SK-N-SH (cell line): ENCODE results near the gene USP25. TPM values are rescaled to one million over a fixed set of nuclear protein-coding genes. Genes with fewer than 3 reads are reported as not detected.

Experiments
- CTCF ChIA-PET: fragments of 300-600, 350-600 bp; formaldehyde crosslinking; extraction: SDS; loops from one replicate; lab custom pipeline; 2021; lab: Yijun Ruan, JAX
- POLR2A ChIA-PET: fragments of 350-600 bp; sonication (Branson Sonifier 250); formaldehyde crosslinking; extraction: SDS; loops from one replicate; lab custom pipeline; 2020; ENCODE audit warnings: antibody characterized with exemption, inconsistent platforms; lab: Yijun Ruan, JAX
- DNase-seq: peaks from one replicate; pipeline ENCODE4 v3.0.0; 2012
- H2AFZ ChIP-seq: fragments of 200-600 bp; sonication (generic); 2 replicates; pipeline ENCODE4 v1.8.1; 2016; ENCODE audit warnings: antibody characterized with exemption, mild to moderate bottlenecking, low read depth
- H3F3A ChIP-seq: fragments of 200-600 bp; sonication (generic); replicated peaks from 2 replicates; pipeline ENCODE3; 2016; ENCODE audit warnings: antibody characterized with exemption, mild to moderate bottlenecking; ENCODE audit not compliant: insufficient read depth
- H3K27ac ChIP-seq, 2 experiments: fragments of 200-500 bp in 1 of 2; fragments of 200-600 bp in 1 of 2; sonication (Bioruptor generic) in 1 of 2; sonication (generic), shearing (Covaris generic) in 1 of 2; 2 replicates each; pipeline versions ENCODE4 v1.5.1 to v1.6.1; 2014 to 2016; ENCODE audit warnings: low read depth in 2 of 2, inconsistent platforms in 1 of 2, low read length in 1 of 2, mild to moderate bottlenecking in 1 of 2, mixed read lengths in 1 of 2
- H3K27me3 ChIP-seq: fragments of 200-600 bp; sonication (generic), shearing (Covaris generic); 2 replicates; pipeline ENCODE4 v1.6.1; 2016; ENCODE audit warnings: mixed run types; ENCODE audit not compliant: insufficient read depth
- H3K36me3 ChIP-seq, 2 experiments: fragments of 200-500 bp in 1 of 2; fragments of 200-600 bp in 1 of 2; sonication (Bioruptor generic) in 1 of 2; sonication (generic) in 1 of 2; replicated peaks in 1 of 2; 2 replicates each; pipeline versions ENCODE3 to v1.5.1; 2014 to 2016; ENCODE audit warnings: low read length in 1 of 2, mild to moderate bottlenecking in 1 of 2; ENCODE audit not compliant: insufficient read depth in 2 of 2, control insufficient read depth in 1 of 2
- H3K4me1 ChIP-seq, 2 experiments: fragments of 200-500 bp in 1 of 2; fragments of 200-600 bp in 1 of 2; sonication (Bioruptor generic) in 1 of 2; sonication (generic), shearing (Covaris generic) in 1 of 2; 2 replicates each; pipeline versions ENCODE4 v1.5.1 to v1.6.1; 2014 to 2016; ENCODE audit warnings: low read depth in 1 of 2, low read length in 1 of 2, mixed run types in 1 of 2; ENCODE audit not compliant: insufficient read depth in 2 of 2, control insufficient read depth in 1 of 2
- H3K4me2 ChIP-seq: fragments of 200-600 bp; sonication (generic), shearing (Covaris generic); 2 replicates; pipeline ENCODE4 v1.6.1; 2017; ENCODE audit warnings: mixed run types
- H3K4me3 ChIP-seq, 2 experiments: fragments of 200-500 bp in 1 of 2; fragments of 200-600 bp in 1 of 2; sonication (Bioruptor generic) in 1 of 2; sonication (generic), shearing (Covaris generic) in 1 of 2; 2 replicates each; pipeline versions ENCODE4 v1.5.1 to v1.8.1; 2014 to 2016; ENCODE audit warnings: low read depth in 2 of 2, inconsistent platforms in 1 of 2, low read length in 1 of 2, mild to moderate bottlenecking in 1 of 2, mixed read lengths in 1 of 2, moderate library complexity in 1 of 2
- H3K79me2 ChIP-seq: fragments of 200-600 bp; sonication (generic); 2 replicates; pipeline ENCODE4 v1.8.1; 2017; ENCODE audit warnings: mild to moderate bottlenecking; ENCODE audit not compliant: insufficient read depth
- H3K9ac ChIP-seq: fragments of 200-600 bp; sonication (generic); 2 replicates; pipeline ENCODE4 v1.6.1; 2017; ENCODE audit warnings: mixed run types
- H3K9me2 ChIP-seq: fragments of 200-600 bp; sonication (generic); 2 replicates; pipeline ENCODE4 v1.6.1; 2017; ENCODE audit warnings: mixed run types
- H3K9me3 ChIP-seq: fragments of 200-600 bp; sonication (generic); 2 replicates; pipeline ENCODE4 v1.6.1; 2017; ENCODE audit warnings: mixed run types, mild to moderate bottlenecking, moderate library complexity
- H4K20me1 ChIP-seq: fragments of 200-600 bp; sonication (generic); 2 replicates; pipeline ENCODE4 v1.6.1; 2017; ENCODE audit warnings: mild to moderate bottlenecking, mixed run types; ENCODE audit not compliant: insufficient read depth
- CHD2 ChIP-seq: fragments of 150-350 bp; IDR thresholded peaks from 2 replicates; pipeline ENCODE4 v1.6.1; 2018; ENCODE audit warnings: low read length; ENCODE audit not compliant: partially characterized antibody
- ELF1 ChIP-seq: IDR thresholded peaks from 2 replicates; pipeline ENCODE4 v1.4.0; 2012
- EP300 ChIP-seq, 2 experiments: IDR thresholded peaks; 2 replicates each; pipeline versions ENCODE4 v1.4.0 to v1.6.1; 2012; ENCODE audit warnings: borderline replicate concordance in 1 of 2, low read depth in 1 of 2, low read length in 1 of 2
- EZH2phosphoT487 ChIP-seq: fragments of 200-600 bp; sonication (generic); IDR thresholded peaks from 2 replicates; pipeline ENCODE4 v1.6.1; 2017; ENCODE audit warnings: low read depth, mixed run types, mild to moderate bottlenecking, antibody characterized with exemption, moderate library complexity, borderline replicate concordance
- FOSL2 ChIP-seq: IDR thresholded peaks from 2 replicates; pipeline ENCODE4 v1.4.0; 2012; ENCODE audit warnings: low read depth, mild to moderate bottlenecking, moderate library complexity, borderline replicate concordance
- FOXJ3 ChIP-seq: sonication (generic); formaldehyde crosslinking; IDR thresholded peaks from 2 replicates; pipeline ENCODE4 v1.5.1; 2020; ENCODE audit warnings: mild to moderate bottlenecking, missing genetic modification reagents
- GABPA ChIP-seq: IDR thresholded peaks from 2 replicates; pipeline ENCODE4 v1.4.0; 2012; ENCODE audit warnings: low read depth, mild to moderate bottlenecking
- GATA2 ChIP-seq: sonication (generic); formaldehyde crosslinking; IDR thresholded peaks from 2 replicates; pipeline ENCODE4 v1.5.0; 2020; ENCODE audit warnings: mild to moderate bottlenecking, missing genetic modification reagents
- JUND ChIP-seq: IDR thresholded peaks from 2 replicates; pipeline ENCODE4 v1.4.0; 2012
- MXI1 ChIP-seq: IDR thresholded peaks from 2 replicates; pipeline ENCODE4 v1.6.1; 2012; ENCODE audit warnings: mild to moderate bottlenecking, low read depth, low read length, improper control_type of control experiment
- NRF1 ChIP-seq: IDR thresholded peaks from 2 replicates; pipeline ENCODE4 v1.6.1; 2012; ENCODE audit warnings: low read depth, mild to moderate bottlenecking, low read length
- RAD21 ChIP-seq: IDR thresholded peaks from 2 replicates; pipeline ENCODE4 v1.6.1; 2012; ENCODE audit warnings: mild to moderate bottlenecking, low read length
- RCOR1 ChIP-seq: fragments of 150-350 bp; IDR thresholded peaks from 2 replicates; pipeline ENCODE4 v1.6.1; 2017; ENCODE audit warnings: antibody characterized with exemption, low read length
- SMC3 ChIP-seq: IDR thresholded peaks from 2 replicates; pipeline ENCODE4 v1.6.1; 2012; ENCODE audit warnings: low read depth, low read length, improper control_type of control experiment
- USF1 ChIP-seq: IDR thresholded peaks from 2 replicates; pipeline ENCODE4 v1.4.0; 2012; ENCODE audit warnings: low read depth, borderline replicate concordance
- USF2 ChIP-seq: fragments of 150-350 bp; IDR thresholded peaks from 2 replicates; pipeline ENCODE4 v1.6.1; 2017; ENCODE audit warnings: antibody characterized with exemption, low read length, low read depth, borderline replicate concordance
- ZBTB33 ChIP-seq: IDR thresholded peaks from 2 replicates; pipeline ENCODE4 v1.4.0; 2012; ENCODE audit warnings: low read depth, borderline replicate concordance
- WGBS: methylation state at CpG from one replicate; pipeline ENCODE4 v1.1.6; 2017; ENCODE audit warnings: low lambda C conversion rate; 5-methylcytosine and 5-hydroxymethylcytosine counted together
- polyA plus RNA-seq, 3 experiments: library from polyadenylated mRNA; depleted of rRNA; stranded (reverse); fragments of >200 nt; gene quantifications; 2 replicates each; pipeline ENCODE4 v1.2.3, GENCODE V29; 2012
- TF ChIP-seq, protein P1 (sequence below): fragments of 200-600 bp; sonication (generic); IDR thresholded peaks from 2 replicates; pipeline ENCODE4 v1.6.1; 2017; ENCODE audit warnings: antibody characterized with exemption, mild to moderate bottlenecking, moderate library complexity
- TF ChIP-seq, protein P2 (sequence below): IDR thresholded peaks from 2 replicates; pipeline ENCODE4 v1.4.0; 2012; ENCODE audit warnings: low read depth

USP25 gene
- polyA plus RNA-seq, 1 of the 3 experiments (the other 2 are of a cell fraction), result 4.6 TPM

DNA sequence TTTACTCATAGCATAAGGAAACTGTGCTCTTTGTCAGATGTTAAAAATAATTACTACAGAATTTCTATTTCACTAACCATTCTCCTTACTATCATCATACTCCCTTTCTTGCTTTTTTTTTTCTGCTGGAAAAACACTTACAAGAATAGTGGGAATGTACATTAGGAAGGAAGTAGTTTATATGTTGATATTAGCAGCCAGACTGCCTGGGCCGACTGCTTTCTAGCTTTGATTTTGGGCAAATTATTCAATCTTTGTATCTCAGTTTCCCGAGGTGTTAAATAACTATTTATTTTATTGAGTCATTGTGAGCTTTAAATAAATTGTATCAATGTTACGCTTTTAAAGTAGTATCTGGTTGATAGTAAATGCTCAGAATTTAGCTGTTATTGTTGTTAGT is 122.4 kb downstream of the USP25 start:
- no peak for DNase-seq
- ChIA-PET CTCF (interaction anchor here (0.8 to 1.5 kb wide), 2 partner anchors 11 to 16 kb away, joined by 3 to 5 read pairs; no protein-coding TSS in a partner anchor), POLR2A (no interaction called here)
- TF ChIP-seq EZH2phosphoT487, result no peak
- TF ChIP-seq CHD2, result no peak
- no peak for TF ChIP-seq RAD21
- no peak for TF ChIP-seq JUND
- TF ChIP-seq ZBTB33, result no peak
- TF ChIP-seq, protein P1, sequence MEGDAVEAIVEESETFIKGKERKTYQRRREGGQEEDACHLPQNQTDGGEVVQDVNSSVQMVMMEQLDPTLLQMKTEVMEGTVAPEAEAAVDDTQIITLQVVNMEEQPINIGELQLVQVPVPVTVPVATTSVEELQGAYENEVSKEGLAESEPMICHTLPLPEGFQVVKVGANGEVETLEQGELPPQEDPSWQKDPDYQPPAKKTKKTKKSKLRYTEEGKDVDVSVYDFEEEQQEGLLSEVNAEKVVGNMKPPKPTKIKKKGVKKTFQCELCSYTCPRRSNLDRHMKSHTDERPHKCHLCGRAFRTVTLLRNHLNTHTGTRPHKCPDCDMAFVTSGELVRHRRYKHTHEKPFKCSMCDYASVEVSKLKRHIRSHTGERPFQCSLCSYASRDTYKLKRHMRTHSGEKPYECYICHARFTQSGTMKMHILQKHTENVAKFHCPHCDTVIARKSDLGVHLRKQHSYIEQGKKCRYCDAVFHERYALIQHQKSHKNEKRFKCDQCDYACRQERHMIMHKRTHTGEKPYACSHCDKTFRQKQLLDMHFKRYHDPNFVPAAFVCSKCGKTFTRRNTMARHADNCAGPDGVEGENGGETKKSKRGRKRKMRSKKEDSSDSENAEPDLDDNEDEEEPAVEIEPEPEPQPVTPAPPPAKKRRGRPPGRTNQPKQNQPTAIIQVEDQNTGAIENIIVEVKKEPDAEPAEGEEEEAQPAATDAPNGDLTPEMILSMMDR, result no peak
- TF ChIP-seq SMC3, result no peak
- TF ChIP-seq EP300 (IDR thresholded peaks at IDR 0.05; ENCODE audit: borderline replicate concordance in 1 of 2, low read depth in 1 of 2, low read length in 1 of 2), result no peak
- no peak for TF ChIP-seq FOXJ3 (CRISPR knock-in tag)
- TF ChIP-seq MXI1, result no peak
- TF ChIP-seq ELF1, result no peak
- TF ChIP-seq, protein P2, sequence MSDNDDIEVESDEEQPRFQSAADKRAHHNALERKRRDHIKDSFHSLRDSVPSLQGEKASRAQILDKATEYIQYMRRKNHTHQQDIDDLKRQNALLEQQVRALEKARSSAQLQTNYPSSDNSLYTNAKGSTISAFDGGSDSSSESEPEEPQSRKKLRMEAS, result no peak
- TF ChIP-seq USF2, result no peak
- TF ChIP-seq NRF1, result no peak
- TF ChIP-seq FOSL2, result no peak
- TF ChIP-seq GABPA, result no peak
- no peak for TF ChIP-seq USF1
- TF ChIP-seq RCOR1, result no peak
- TF ChIP-seq GATA2 (CRISPR knock-in tag), result no peak
- Histone ChIP-seq H3K27me3 (no peaks in the 10 kb centered on the region), H3K36me3 (peaks cover 0 to 3% of the 10 kb centered on the region in 2 experiments), H2AFZ (no peak overlapping the region), H4K20me1 (no peaks in the 10 kb centered on the region), H3K9me2 (no peaks in the 10 kb centered on the region), H3F3A (no peaks in the 10 kb centered on the region), H3K27ac (no peak overlapping the region), H3K4me1 (peaks cover 0 to 21% of the 10 kb centered on the region in 2 experiments; a peak in 1 of 4 replicates), H3K9ac (no peak overlapping the region), H3K4me2 (no peak overlapping the region), H3K79me2 (no peaks in the 10 kb centered on the region), H3K4me3 (no peak overlapping the region), H3K9me3 (no peaks in the 10 kb centered on the region)
- 92% methylated on average over 3 of the region's 3 CpGs for WGBS
